Measurements from ENCODE around the gene ARID4B. TPM values are rescaled to one million over a fixed set of nuclear protein-coding genes. Genes with fewer than 3 reads are reported as not detected.
A peak's percentile ranks its signal among the peaks of the same experiment; 100 is the strongest.

The ARID4B gene
- total RNA-seq, 1 experiment from 2014 or later = 10.8 TPM

DNA sequence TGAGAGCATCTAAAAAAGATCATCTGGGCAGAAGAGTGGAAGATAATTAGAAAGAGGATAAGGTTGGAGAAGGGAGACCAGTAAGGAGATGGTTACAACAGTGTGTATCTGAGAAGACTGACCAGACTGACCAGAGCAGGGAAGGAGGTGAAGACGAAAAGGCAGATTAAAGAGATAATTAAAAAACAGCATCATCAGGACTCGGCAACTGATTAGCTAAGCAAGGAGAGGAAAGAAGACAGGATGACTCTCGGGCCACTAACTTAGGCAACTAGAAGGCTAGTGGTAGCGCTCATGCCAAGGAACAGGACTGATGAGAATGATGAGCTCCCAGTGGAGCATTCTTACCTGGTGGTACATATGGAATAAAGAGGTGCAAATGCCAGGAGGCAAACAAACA is 170.8 kb downstream of the ARID4B start:
- in situ Hi-C loops (cut with HindIII; ENCODE audit: low pct_unique_long_range_greater_than_20kb, low sequenced_read_pairs) = no loop called here
- DNase-seq (ENCODE audit: low read depth) = no peak

DNA sequence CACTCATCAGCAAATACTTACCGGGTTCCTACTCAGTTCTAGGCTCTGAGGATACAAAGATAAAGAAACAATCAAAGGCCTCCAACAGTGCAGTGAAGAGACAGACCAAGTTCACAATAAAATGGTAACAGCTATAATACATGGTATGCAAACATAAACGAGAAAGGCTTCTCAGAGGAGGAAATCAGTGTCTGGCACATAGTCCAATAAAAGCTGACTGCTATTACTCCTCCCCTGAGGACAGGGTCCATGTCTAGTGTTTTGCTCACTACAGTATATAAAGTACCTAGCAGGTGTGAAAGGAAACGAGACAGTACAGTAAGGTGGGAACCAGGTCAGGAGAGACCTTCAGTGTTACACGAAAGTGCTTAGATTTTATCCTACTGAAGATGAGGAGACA is 171.2 kb downstream of the ARID4B start:
- DNase-seq (ENCODE audit: low read depth) = no peak
- in situ Hi-C loops (cut with HindIII; ENCODE audit: low pct_unique_long_range_greater_than_20kb, low sequenced_read_pairs) = no loop called here

GRCh38 chr1:235156265-235156664 is 171.7 kb downstream of the ARID4B start:
- in situ Hi-C loops (cut with HindIII; ENCODE audit: low pct_unique_long_range_greater_than_20kb, low sequenced_read_pairs) = no loop called here
- no peak for DNase-seq (ENCODE audit: low read depth)

GRCh38 chr1:235152235-235152634 is 175.7 kb downstream of the ARID4B start:
- in situ Hi-C loops (cut with HindIII; ENCODE audit: low pct_unique_long_range_greater_than_20kb, low sequenced_read_pairs) = no loop called here
- no peak for DNase-seq (ENCODE audit: low read depth)

- in situ Hi-C loops (cut with HindIII; ENCODE audit: low pct_unique_long_range_greater_than_20kb, low sequenced_read_pairs) = no loop called here
- no peak for DNase-seq (ENCODE audit: low read depth)
Observed at GRCh38 chr1:235151033-235151432, 176.9 kb downstream of the ARID4B start.

- DNase-seq (ENCODE audit: low read depth) = no peak
- in situ Hi-C loops (cut with HindIII; ENCODE audit: low pct_unique_long_range_greater_than_20kb, low sequenced_read_pairs) = no loop called here
Observed at GRCh38 chr1:235149824-235150223, 178.2 kb downstream of the ARID4B start.

GRCh38 chr1:235147269-235147668 is 180.7 kb downstream of the ARID4B start:
- no peak for DNase-seq (ENCODE audit: low read depth)
- in situ Hi-C loops (cut with HindIII; ENCODE audit: low pct_unique_long_range_greater_than_20kb, low sequenced_read_pairs) = no loop called here

GRCh38 chr1:235145639-235146038 is 182.3 kb downstream of the ARID4B start:
- DNase-seq (ENCODE audit: low read depth) = no peak
- in situ Hi-C loops (cut with HindIII; ENCODE audit: low pct_unique_long_range_greater_than_20kb, low sequenced_read_pairs) = no loop called here

- DNase-seq (ENCODE audit: low read depth) = no peak
- in situ Hi-C loops (cut with HindIII; ENCODE audit: low pct_unique_long_range_greater_than_20kb, low sequenced_read_pairs) = no loop called here
Observed at GRCh38 chr1:235142991-235143390, 185.0 kb downstream of the ARID4B start.

DNA sequence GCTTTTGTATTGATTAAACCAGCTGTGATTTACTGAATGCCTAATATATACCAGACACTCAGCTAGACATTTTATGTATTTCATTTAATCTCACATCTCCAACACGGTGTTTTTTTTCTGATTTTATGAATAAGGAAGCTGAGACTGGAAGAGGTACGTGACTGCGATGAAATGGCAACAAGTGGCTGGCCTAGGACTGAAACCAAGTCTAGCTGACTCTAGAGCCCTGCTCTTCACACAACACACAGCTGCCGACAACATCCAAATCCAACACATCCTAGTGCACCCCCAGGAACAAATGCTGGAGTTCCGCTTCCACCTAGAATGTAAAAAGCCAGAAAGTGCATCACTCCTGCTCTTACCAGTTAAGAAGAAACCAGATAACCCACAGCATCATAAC is 188.7 kb downstream of the ARID4B start:
- in situ Hi-C loops (cut with HindIII; ENCODE audit: low pct_unique_long_range_greater_than_20kb, low sequenced_read_pairs) = no loop called here
- DNase-seq (ENCODE audit: low read depth) = no peak

GRCh38 chr1:235138821-235139220 is 189.2 kb downstream of the ARID4B start:
- no peak for DNase-seq (ENCODE audit: low read depth)
- in situ Hi-C loops (cut with HindIII; ENCODE audit: low pct_unique_long_range_greater_than_20kb, low sequenced_read_pairs) = no loop called here

DNA sequence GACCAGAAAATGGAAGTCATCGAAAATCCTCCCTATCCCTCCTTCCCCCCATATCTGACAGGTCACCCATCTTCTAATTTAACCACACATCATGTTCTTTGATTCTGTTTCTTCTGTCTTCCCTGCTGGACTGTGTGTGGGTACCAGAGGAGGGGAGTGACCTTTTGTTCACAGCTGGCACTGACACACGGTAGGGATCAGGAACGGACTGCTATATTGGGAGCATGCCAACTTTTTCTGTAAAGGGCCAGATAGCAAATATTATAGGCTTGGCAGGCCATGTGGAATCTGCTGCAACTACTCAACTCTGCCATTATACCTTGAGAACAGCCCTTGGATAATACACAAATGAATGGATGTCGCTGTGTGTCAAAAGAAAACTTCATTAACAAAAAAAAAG is 191.9 kb downstream of the ARID4B start:
- in situ Hi-C loops (cut with HindIII; ENCODE audit: low pct_unique_long_range_greater_than_20kb, low sequenced_read_pairs) = no loop called here
- no peak for DNase-seq (ENCODE audit: low read depth)

GRCh38 chr1:235134171-235134570 is 193.8 kb downstream of the ARID4B start:
- in situ Hi-C loops (cut with HindIII; ENCODE audit: low pct_unique_long_range_greater_than_20kb, low sequenced_read_pairs) = no loop called here
- DNase-seq (ENCODE audit: low read depth) = no peak

DNA sequence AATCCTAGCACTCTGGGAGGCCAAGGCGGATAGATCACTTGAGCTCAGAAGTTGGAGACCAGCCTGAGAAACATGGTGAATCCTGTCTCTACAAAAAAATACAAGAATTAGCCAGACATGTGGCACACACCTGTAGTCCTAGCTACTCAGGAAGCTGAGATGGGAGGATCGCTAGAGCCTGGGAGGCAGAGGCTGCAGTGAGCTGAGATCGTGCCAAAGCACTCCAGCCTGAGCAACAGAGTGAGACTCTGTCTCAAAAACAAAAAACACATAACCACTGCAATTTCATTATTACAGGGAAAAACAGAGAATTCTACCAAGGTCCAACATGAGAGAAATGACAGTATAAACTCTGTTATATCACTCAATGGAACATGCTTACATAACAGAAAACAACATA is 194.9 kb downstream of the ARID4B start:
- DNase-seq (ENCODE audit: low read depth) = no peak
- in situ Hi-C loops (cut with HindIII; ENCODE audit: low pct_unique_long_range_greater_than_20kb, low sequenced_read_pairs) = no loop called here

- in situ Hi-C loops (cut with HindIII; ENCODE audit: low pct_unique_long_range_greater_than_20kb, low sequenced_read_pairs) = no loop called here
- DNase-seq (ENCODE audit: low read depth) = no peak
Observed at GRCh38 chr1:235131961-235132360, 196.0 kb downstream of the ARID4B start.

GRCh38 chr1:235130766-235131270 is 197.2 kb downstream of the ARID4B start:
- DNase-seq (ENCODE audit: low read depth) = no peak
- in situ Hi-C loops (cut with HindIII; ENCODE audit: low pct_unique_long_range_greater_than_20kb, low sequenced_read_pairs) = no loop called here

DNA sequence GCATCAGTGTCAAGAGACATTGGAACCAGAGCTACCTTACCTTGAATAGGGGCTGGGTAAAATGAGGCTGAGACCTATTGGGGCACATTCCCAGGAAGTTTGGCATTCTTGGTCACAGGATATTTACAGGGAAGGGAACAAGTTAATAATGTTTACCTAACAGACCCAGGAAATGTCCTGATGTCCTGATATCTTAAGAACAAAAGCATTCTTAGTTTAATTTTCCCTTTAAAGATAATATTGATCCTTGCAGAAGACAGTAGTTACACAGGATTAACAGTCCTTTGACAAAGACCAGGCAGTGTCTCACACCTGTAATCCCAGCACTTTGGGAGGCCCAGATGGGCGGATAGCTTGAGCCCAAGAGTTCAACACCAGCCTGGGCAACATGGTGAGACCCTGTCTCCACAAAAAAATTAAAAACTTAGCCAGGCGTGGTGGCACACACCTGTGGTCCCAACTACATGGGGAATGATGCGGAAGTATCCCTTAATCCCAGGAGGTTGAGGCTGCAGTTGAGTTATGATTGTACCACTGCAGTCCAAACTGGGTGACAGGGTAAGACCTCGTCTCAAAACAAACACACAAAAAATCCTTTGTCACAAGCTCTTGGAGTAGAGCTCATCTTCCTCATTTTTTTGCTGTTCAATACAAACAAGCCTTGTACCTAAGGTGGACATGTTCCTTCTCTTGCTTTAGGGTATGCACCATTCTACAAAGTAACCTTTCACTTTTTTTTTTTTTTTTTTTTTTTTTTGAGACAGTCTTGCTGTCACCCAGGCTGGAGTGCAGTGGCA is 198.0 kb downstream of the ARID4B start:
- DNase-seq (ENCODE audit: low read depth) = no peak
- in situ Hi-C loops (cut with HindIII; ENCODE audit: low pct_unique_long_range_greater_than_20kb, low sequenced_read_pairs) = no loop called here

- DNase-seq (ENCODE audit: low read depth) = peak; percentile 95
- in situ Hi-C loops (cut with HindIII; ENCODE audit: low pct_unique_long_range_greater_than_20kb, low sequenced_read_pairs) = no loop called here
Observed at GRCh38 chr1:235128456-235129328, 199.3 kb downstream of the ARID4B start, which contains the start of gene TOMM20. TSS of gene TOMM20 (minus strand) at chr1:235128837. CDS start at chr1:235128715, 122 bp downstream.
